HUES6 (cell line): ENCODE data around the gene TRAK1.

ENCODE experiments used
- H3K27ac ChIP-seq: 2 replicates; pipeline ENCODE4 v1.7.0; 2013; ENCODE audit warnings: low read depth, mild to moderate bottlenecking, low read length, inconsistent platforms
- H3K27me3 ChIP-seq: 2 replicates; pipeline ENCODE4 v1.6.1; 2013; ENCODE audit warnings: low read length; ENCODE audit not compliant: control insufficient read depth, insufficient read depth
- H3K36me3 ChIP-seq: 2 replicates; pipeline ENCODE4 v1.6.1; 2013; ENCODE audit warnings: low read length; ENCODE audit not compliant: control insufficient read depth, insufficient read depth
- H3K4me1 ChIP-seq: 2 replicates; pipeline ENCODE4 v1.6.1; 2013; ENCODE audit warnings: low read length; ENCODE audit not compliant: control insufficient read depth, insufficient read depth
- H3K4me3 ChIP-seq: 2 replicates; pipeline ENCODE4 v1.5.1; 2013; ENCODE audit warnings: low read depth, low read length
- H3K9ac ChIP-seq: one replicate; pipeline ENCODE4 v1.6.1; 2013; ENCODE audit warnings: mild to moderate bottlenecking, low read length
- H3K9me3 ChIP-seq: 2 replicates; pipeline ENCODE4 v1.6.1; 2013; ENCODE audit warnings: low read depth, low read length; ENCODE audit not compliant: control insufficient read depth, insufficient read depth

TRAK1 gene

GRCh38 chr3:42129014-42129953 lies 38.1 kb downstream of the TRAK1 start:
- no peaks in the 10 kb centered on the region for H3K9me3 ChIP-seq
- no peak overlapping the region for H3K9ac ChIP-seq
- H3K36me3 ChIP-seq: peaks cover 9% of the 10 kb centered on the region
- H3K27ac ChIP-seq: no peak overlapping the region
- no peak overlapping the region for H3K4me3 ChIP-seq
- H3K27me3 ChIP-seq: no peaks in the 10 kb centered on the region
- H3K4me1 ChIP-seq: no peaks in the 10 kb centered on the region

- Histone ChIP-seq H3K36me3 (peaks cover 9% of the 10 kb centered on the region), H3K27me3 (no peaks in the 10 kb centered on the region), H3K4me3 (no peak overlapping the region), H3K9me3 (no peaks in the 10 kb centered on the region), H3K4me1 (no peaks in the 10 kb centered on the region), H3K9ac (no peak overlapping the region), H3K27ac (no peak overlapping the region)
Measured at GRCh38 chr3:42130007-42130328, 38.8 kb downstream of the TRAK1 start.

GRCh38 chr3:42130329-42131070 lies 39.3 kb downstream of the TRAK1 start:
- Histone ChIP-seq H3K27ac (no peak overlapping the region), H3K4me3 (no peak overlapping the region), H3K4me1 (no peaks in the 10 kb centered on the region), H3K27me3 (no peaks in the 10 kb centered on the region), H3K9me3 (no peaks in the 10 kb centered on the region), H3K36me3 (peaks cover 6% of the 10 kb centered on the region; the same call in 1 of the 2 replicates), H3K9ac (no peak overlapping the region)

DNA sequence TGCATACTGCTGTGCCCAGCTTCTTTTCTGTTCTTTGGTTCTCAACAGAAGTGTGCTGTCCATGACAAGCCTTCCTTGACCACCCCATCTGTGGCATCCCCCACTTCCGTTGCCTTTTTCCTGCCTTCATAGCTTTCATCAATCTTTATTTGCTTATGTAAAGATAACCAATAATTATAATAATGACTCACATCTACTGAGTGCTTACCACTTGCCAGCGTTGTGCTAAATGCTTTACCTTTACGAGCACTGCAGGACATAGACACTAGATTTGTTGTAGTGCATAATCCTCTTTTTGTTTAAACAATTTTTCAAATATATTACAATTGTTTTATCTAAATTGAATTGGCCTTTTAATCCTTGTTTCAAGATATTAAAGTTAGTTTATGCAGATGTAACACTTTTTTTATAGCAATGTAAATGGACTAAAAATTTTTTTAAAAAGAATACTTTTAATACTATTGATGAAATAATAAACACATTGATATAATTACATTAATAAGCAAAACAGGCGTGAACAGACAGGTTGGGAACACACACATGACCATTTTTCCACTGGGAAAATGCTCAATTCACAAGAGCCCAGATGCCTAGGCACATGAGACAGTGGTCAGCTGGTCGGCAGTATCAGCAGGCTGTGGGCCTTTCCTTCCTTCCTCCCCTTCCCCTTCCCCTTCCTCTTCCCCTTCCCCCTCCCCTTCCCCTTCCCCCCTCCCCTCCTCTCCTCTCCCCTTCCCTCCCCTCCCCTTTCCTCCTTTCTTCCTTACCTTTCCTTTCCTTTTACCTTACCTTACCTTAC lies 42.5 kb downstream of the TRAK1 start:
- Histone ChIP-seq H3K4me3 (no peak overlapping the region), H3K9ac (no peak overlapping the region), H3K27ac (no peak overlapping the region), H3K36me3 (no peaks in the 10 kb centered on the region), H3K4me1 (no peaks in the 10 kb centered on the region), H3K9me3 (no peaks in the 10 kb centered on the region), H3K27me3 (no peaks in the 10 kb centered on the region)

DNA sequence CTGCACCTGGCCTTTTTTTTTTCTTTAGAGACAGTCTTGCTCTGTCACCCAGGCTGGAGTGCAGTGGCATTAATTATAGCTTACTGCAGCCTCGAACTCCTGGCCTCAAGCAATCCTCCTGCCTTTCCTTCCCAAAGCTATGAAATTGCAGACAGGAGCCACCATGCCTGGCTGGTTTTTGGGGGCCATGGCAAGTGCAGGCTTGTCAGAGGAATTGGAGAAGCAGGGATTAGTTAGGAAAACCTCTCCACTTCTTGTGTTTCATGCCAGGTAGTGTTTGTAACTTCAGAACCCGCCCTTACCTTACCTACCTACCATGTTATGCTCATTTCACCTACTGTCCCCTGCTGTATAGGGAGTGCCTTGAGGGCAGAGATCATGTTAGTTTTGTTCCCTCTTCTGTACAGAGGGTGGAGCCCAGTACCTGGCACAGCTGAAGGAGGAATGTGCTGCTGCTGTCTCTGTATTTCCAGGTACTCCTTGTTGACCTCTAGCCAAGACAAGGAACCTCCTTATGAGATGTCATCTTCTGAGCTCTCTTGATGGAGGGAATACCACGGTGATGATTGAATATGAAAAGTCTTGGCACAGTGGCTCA lies 43.8 kb downstream of the TRAK1 start:
- Histone ChIP-seq H3K4me3 (no peak overlapping the region), H3K4me1 (no peaks in the 10 kb centered on the region), H3K27me3 (no peaks in the 10 kb centered on the region), H3K9me3 (no peaks in the 10 kb centered on the region), H3K9ac (no peak overlapping the region), H3K27ac (no peak overlapping the region), H3K36me3 (no peaks in the 10 kb centered on the region)

DNA sequence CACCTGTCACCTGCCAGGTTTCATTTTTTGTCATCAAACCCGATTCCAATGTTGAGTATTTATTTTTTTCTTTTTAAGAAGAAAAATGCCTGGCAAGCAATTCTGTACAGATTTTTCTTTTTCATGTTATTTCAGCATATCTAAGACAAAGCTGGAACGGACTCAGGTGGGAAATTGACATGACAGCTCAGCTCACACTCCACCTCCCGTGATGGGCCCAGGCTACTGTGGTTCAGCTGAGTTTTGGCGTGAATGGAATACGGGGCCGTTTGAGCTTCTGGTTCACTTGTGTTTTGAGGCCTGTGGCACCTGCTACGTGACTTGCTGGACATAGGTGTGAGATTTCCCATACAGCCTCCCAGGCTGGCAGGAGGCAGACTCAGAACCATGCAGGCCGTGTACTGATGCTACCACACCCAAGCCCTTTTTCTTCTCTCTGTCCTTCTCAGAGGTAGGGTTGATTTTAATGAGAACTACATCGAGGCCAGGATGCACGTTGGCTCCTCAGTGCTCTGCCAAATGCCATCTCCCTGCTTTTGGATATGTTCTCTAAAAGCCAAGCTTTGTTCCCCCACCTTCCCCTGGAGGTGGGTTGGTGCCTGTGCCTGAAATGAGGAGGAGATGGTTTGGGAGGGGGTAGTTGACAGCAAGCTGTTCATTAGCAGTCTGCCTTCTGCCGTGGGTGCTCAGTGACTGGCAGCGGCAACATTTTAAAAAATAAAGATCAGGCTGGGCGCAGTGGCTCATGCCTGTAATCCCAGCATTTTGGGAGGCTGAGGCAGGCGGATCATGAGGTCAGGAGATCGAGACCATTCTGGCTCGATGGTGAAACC lies 48.7 kb downstream of the TRAK1 start:
- H3K9ac ChIP-seq: no peak overlapping the region
- H3K27ac ChIP-seq: no peak overlapping the region
- no peaks in the 10 kb centered on the region for H3K36me3 ChIP-seq

GRCh38 chr3:42140665-42141203 lies 49.6 kb downstream of the TRAK1 start:
- Histone ChIP-seq H3K9ac (no peak overlapping the region), H3K4me3 (no peak overlapping the region), H3K4me1 (no peaks in the 10 kb centered on the region), H3K9me3 (no peaks in the 10 kb centered on the region), H3K36me3 (no peaks in the 10 kb centered on the region), H3K27ac (no peak overlapping the region), H3K27me3 (no peaks in the 10 kb centered on the region)

More for the DNA sequence above, 48.7 kb downstream of the TRAK1 start:
- H3K9me3 ChIP-seq: no peaks in the 10 kb centered on the region
- no peaks in the 10 kb centered on the region for H3K27me3 ChIP-seq
- no peak overlapping the region for H3K4me3 ChIP-seq
- H3K4me1 ChIP-seq: no peaks in the 10 kb centered on the region

- no peaks in the 10 kb centered on the region for H3K9me3 ChIP-seq
- no peak overlapping the region for H3K27ac ChIP-seq
- no peaks in the 10 kb centered on the region for H3K36me3 ChIP-seq
- H3K4me1 ChIP-seq: no peaks in the 10 kb centered on the region
- H3K27me3 ChIP-seq: no peaks in the 10 kb centered on the region
- no peak overlapping the region for H3K9ac ChIP-seq
- no peak overlapping the region for H3K4me3 ChIP-seq
Measured at GRCh38 chr3:42143440-42143839, 52.3 kb downstream of the TRAK1 start.

DNA sequence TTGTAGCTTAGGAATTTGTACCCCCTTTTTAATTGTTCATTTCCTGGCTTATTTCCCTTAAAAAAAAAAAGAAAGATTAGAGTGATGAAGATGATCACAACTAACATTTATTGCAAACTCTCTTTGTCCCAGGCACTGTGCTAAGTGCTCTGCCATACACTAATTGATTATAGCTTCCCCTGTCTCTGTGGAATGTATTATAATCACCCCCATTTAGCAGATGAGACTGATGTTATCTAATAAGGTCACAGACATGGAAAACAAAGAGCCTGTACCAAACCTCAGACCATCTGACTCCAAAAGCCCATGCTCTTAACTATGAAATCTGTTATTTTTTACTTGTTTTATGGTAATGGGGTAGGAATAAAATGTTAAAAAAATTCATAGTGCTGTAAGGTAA lies 53.1 kb downstream of the TRAK1 start:
- no peaks in the 10 kb centered on the region; the same call in 1 of the 2 replicates for H3K4me1 ChIP-seq
- H3K27me3 ChIP-seq: no peaks in the 10 kb centered on the region
- no peak overlapping the region for H3K27ac ChIP-seq
- H3K36me3 ChIP-seq: no peaks in the 10 kb centered on the region
- H3K9ac ChIP-seq: no peak overlapping the region
- no peaks in the 10 kb centered on the region for H3K9me3 ChIP-seq
- H3K4me3 ChIP-seq: no peak overlapping the region
